Thoracic aorta (tissue), 2 donors: ENCODE results near the gene RNF150. TPM values are rescaled to one million over a fixed set of nuclear protein-coding genes. Genes with fewer than 3 reads are reported as not detected.

Experiments
- ATAC-seq: fragments of 150-250 bp; one replicate; pipeline ENCODE4 v1.8.0; 2017; ENCODE audit warnings: low read depth; ENCODE audit not compliant: insufficient number of reproducible peaks, low FRiP score
- DNase-seq: peaks from one replicate; pipeline ENCODE4 v3.0.0-alpha.2; 2020; ENCODE audit warnings: low spot score
- H3K27ac ChIP-seq, 2 donors: fragments of 200-600 bp; sonication (generic); 1 replicate in 1 of 2; 2 replicates in 1 of 2; pipeline ENCODE4 v1.5.1; 2016; ENCODE audit warnings: mild to moderate bottlenecking in 2 of 2, moderate library complexity in 2 of 2
- H3K27me3 ChIP-seq: fragments of 200-600 bp; sonication (generic); replicated peaks from 2 replicates; pipeline ENCODE4 v1.6.0; 2016; ENCODE audit warnings: mild to moderate bottlenecking; ENCODE audit not compliant: insufficient read depth
- H3K36me3 ChIP-seq: fragments of 200-600 bp; sonication (generic); one replicate; pipeline ENCODE4 v1.5.1; 2016
- H3K4me1 ChIP-seq, 2 donors: fragments of 200-600 bp; sonication (generic); 1 replicate in 1 of 2; 2 replicates in 1 of 2; pipeline versions ENCODE4 v1.5.1 to v1.6.0; 2016; ENCODE audit warnings: low read depth in 2 of 2, mild to moderate bottlenecking in 1 of 2; ENCODE audit not compliant: control insufficient read depth in 1 of 2
- H3K4me3 ChIP-seq: fragments of 200-600 bp; sonication (generic); 2 replicates; pipeline ENCODE4 v1.5.1; 2016; ENCODE audit warnings: mild to moderate bottlenecking
- H3K9me3 ChIP-seq: fragments of 200-600 bp; sonication (generic); 2 replicates; pipeline ENCODE4 v1.5.1; 2016
- total RNA-seq, 2 donors: library from RNA; depleted of rRNA; stranded (reverse); fragments of >200 nt; gene quantifications; one replicate each; pipeline versions ENCODE4 v1.1.0 to v1.2.3, GENCODE V29; 2016
- TF ChIP-seq, protein P1 (sequence below): fragments of 200-600 bp; sonication (generic); IDR thresholded peaks from one replicate; pipeline ENCODE4 v1.5.1; 2019; ENCODE audit warnings: antibody characterized with exemption

RNF150 gene
- total RNA-seq, 2 donors from 2014 or later, result 9.7 to 11.6 TPM

DNA sequence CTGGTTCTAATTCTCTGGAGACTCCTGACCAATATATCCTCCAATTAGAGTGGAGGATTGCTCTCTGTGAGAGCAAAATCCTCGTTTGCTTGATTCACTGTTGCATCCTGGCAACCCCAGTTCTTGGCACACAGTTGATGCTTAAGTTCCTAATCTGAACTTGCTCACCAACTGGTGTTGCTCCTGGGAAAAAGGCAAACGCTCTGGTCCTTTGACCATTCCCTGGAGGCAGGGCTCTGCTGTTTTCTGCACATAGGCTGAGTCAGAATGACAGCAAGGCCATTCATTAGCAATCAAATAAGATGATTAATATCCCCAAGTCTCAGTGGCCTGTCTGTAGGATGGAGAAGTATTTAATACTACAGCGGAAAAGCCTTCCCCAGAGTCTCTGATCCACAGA is 204.4 kb downstream of the RNF150 start:
- no peaks in the 10 kb centered on the region for H3K9me3 ChIP-seq
- TF ChIP-seq, protein P1, sequence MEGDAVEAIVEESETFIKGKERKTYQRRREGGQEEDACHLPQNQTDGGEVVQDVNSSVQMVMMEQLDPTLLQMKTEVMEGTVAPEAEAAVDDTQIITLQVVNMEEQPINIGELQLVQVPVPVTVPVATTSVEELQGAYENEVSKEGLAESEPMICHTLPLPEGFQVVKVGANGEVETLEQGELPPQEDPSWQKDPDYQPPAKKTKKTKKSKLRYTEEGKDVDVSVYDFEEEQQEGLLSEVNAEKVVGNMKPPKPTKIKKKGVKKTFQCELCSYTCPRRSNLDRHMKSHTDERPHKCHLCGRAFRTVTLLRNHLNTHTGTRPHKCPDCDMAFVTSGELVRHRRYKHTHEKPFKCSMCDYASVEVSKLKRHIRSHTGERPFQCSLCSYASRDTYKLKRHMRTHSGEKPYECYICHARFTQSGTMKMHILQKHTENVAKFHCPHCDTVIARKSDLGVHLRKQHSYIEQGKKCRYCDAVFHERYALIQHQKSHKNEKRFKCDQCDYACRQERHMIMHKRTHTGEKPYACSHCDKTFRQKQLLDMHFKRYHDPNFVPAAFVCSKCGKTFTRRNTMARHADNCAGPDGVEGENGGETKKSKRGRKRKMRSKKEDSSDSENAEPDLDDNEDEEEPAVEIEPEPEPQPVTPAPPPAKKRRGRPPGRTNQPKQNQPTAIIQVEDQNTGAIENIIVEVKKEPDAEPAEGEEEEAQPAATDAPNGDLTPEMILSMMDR, result no peak
- H3K27me3 ChIP-seq, result no peaks in the 10 kb centered on the region
- DNase-seq (no peak), ATAC-seq (peak; percentile 90)
- H3K4me3 ChIP-seq, result no peak overlapping the region
- peaks cover 0 to 1% of the 10 kb centered on the region in 2 donors for H3K4me1 ChIP-seq
- H3K27ac ChIP-seq, result no peak overlapping the region
- no peaks in the 10 kb centered on the region for H3K36me3 ChIP-seq

DNA sequence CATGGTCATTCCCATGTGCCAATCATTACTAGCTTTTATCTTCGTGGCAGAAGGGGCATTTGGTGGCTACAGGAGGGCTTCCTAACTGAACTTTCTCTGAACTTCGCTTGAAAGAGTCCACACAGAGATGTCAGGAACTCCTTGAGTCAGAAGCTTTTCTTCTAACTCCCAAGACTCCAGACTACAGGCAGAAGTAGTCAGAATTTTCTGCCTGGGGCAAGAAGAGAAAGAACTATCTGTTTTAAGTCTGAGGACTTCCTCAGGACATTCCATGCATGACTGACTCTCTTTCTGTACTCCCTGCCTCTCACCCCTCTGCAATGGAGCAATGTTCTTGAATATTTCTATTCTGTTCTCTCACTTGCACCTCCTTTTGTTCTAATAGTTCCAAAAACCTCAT is 206.6 kb downstream of the RNF150 start:
- Histone ChIP-seq H3K9me3 (no peaks in the 10 kb centered on the region), H3K36me3 (no peaks in the 10 kb centered on the region), H3K4me3 (no peak overlapping the region), H3K27ac (no peak overlapping the region), H3K27me3 (no peaks in the 10 kb centered on the region), H3K4me1 (no peaks in the 10 kb centered on the region)
- TF ChIP-seq, protein P1, result no peak
- no peak for DNase-seq
- ATAC-seq, result no peak

DNA sequence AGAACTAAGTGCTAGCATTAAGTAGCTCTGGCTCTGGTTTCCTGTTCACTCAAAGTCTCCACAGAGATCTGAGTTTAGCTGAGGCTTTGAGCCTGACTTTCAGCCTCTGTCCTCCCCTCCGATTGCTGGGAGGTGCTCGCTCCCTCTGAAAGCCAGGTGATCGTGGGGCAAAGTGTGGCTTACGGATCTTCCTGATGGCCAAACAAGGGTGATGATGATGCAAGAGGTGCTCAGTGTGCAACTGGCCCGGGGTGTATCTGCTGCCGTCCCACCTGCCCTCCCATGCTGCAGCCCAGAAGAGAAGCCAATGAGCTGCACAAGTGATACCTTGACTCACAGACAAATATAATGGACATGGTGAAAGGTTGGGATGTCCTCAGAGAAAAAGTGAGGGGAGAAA is 207.9 kb downstream of the RNF150 start:
- Histone ChIP-seq H3K4me3 (no peak overlapping the region), H3K4me1 (no peaks in the 10 kb centered on the region), H3K27ac (no peak overlapping the region), H3K36me3 (no peaks in the 10 kb centered on the region), H3K9me3 (no peaks in the 10 kb centered on the region), H3K27me3 (no peaks in the 10 kb centered on the region)
- TF ChIP-seq, protein P1, result no peak
- DNase-seq, result no peak
- ATAC-seq, result no peak

DNA sequence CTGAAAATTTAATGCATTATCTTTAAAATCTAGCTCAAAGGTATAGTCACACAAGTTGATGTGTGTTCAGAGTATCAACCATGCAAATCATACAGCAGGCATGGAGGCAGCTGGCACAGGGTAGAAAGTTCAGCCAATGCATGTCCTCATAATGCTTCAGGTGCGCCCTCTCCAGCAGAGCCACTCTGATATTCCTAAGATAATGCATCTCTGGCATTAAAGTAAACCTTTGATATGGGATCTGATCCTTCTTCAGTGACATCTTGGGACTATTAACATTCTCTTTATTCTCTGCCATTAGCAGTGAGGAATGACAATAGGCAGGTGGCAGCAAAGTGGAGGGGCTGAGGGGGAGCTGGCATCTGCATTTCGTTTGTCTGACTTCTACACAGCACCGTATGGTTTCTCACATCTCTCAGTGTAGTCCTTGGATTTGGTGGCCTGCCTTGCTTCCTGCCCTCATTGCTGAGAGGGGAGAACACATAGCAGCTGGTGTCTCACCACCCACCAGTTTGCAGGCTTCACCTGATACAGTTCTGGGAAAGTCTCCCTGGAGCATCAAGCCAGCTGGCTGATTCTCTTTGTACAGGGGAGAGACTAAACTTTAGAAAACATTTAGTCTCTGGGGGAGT is 208.4 kb downstream of the RNF150 start:
- no peak for ATAC-seq
- H3K4me1 ChIP-seq, result no peaks in the 10 kb centered on the region
- H3K4me3 ChIP-seq, result no peak overlapping the region
- no peak for DNase-seq
- H3K27me3 ChIP-seq, result no peaks in the 10 kb centered on the region
- no peaks in the 10 kb centered on the region for H3K9me3 ChIP-seq
- TF ChIP-seq, protein P1, result no peak
- H3K27ac ChIP-seq, result no peak overlapping the region
- no peaks in the 10 kb centered on the region for H3K36me3 ChIP-seq

DNA sequence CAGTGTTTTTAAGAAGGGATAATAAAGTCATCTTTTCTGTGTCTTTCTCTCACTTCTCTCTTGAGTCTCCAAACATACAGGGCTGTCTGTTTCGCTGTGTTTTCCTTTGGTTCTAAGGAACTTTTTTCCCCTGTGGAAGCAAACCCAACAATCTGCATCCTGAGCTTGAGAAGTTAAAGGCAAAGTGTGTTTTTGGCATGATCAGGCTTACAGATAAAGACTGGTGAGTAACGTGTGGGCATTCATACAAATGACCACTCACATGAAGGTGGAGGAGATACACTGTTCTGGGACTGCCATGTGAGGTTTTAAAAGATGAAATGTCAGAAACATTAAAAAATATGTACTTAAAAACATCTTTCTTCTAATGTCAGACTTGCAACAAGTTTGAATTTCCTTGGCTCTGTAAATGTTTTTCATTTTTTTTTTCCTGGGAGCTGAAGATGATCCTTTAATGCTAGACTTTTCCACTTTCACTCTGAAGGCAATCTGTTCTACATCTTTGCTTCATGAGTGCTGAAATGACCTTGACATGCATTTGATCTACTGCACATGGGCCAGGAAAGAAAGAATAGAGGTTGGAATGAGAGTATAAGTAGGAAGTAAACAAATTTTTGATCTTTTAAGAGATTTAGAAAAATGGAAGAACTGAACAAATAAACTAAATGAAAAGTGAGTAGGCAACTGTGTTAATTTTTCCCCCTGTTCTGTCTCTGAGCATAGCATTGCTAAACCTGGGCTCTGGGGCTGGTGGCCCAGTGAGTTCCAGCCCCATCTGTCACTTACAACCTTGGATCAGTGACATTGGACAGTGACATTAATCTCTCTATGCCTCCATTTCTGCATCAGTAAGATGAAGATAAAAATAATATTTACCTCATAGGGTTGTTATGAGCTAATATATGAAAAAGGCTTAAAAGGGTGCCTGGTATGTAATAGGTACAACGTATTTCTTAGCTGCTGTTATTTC is 226.0 kb downstream of the RNF150 start:
- DNase-seq (no peak), ATAC-seq (no peak)
- no peaks in the 10 kb centered on the region for H3K36me3 ChIP-seq
- TF ChIP-seq, protein P1, result no peak
- no peaks in the 10 kb centered on the region for H3K27me3 ChIP-seq
- H3K4me1 ChIP-seq, result no peaks in the 10 kb centered on the region
- H3K27ac ChIP-seq, result no peak overlapping the region
- no peak overlapping the region for H3K4me3 ChIP-seq
- no peaks in the 10 kb centered on the region for H3K9me3 ChIP-seq
